Measurements from ENCODE around the gene CD163L1.

The CD163L1 gene

GRCh38 chr12:7321624-7322023 lies 122.3 kb downstream of the CD163L1 start:
- DNase-seq: no peak

GRCh38 chr12:7319930-7320329 lies 124.0 kb downstream of the CD163L1 start:
- DNase-seq: no peak

DNA sequence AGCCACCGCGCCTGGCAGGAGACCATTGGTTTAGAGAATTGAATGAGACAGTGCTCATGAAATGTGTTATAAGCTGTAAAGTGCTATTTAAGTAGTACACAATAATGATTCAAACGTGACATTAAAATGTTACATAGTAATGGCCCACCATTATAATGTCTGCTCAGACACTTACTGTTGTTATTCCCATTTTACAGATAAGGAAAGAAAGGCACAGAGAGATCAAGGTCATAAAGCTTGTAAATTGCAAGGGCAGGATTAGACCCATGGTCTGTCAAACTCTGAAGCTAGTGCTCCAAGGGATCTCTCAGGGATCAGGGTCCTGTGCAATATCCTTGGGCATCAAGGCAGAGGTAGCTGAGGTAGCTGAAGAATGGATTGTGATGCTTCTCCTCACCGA lies 133.9 kb downstream of the CD163L1 start:
- no peak for DNase-seq

Measured in left hindlimb (tissue), 1 donor.